ELF-1 (cell line): ENCODE results near the gene TGFB1.

Experiments used
- DNase-seq: peaks from one replicate; pipeline ENCODE4 v3.0.0-alpha.2; 2016; ENCODE audit warnings: low read depth, low spot score

The TGFB1 gene

GRCh38 chr19:41321600-41322270 is 32.0 kb downstream of the TGFB1 start:
- DNase-seq = peak; percentile 92

GRCh38 chr19:41321204-41321599 is 32.5 kb downstream of the TGFB1 start:
- no peak for DNase-seq

GRCh38 chr19:41320568-41320967 is 33.2 kb downstream of the TGFB1 start:
- DNase-seq = no peak

GRCh38 chr19:41320185-41320518 is 33.6 kb downstream of the TGFB1 start:
- DNase-seq = no peak

- peak; percentile 35 for DNase-seq
Measured at GRCh38 chr19:41319500-41320184, 34.1 kb downstream of the TGFB1 start.

GRCh38 chr19:41318696-41319499 is 34.8 kb downstream of the TGFB1 start:
- no peak for DNase-seq

GRCh38 chr19:41316306-41316920 is 37.3 kb downstream of the TGFB1 start:
- no peak for DNase-seq

- DNase-seq = no peak
Measured at GRCh38 chr19:41311613-41312012, 42.1 kb downstream of the TGFB1 start.

GRCh38 chr19:41311072-41311471 is 42.6 kb downstream of the TGFB1 start:
- no peak for DNase-seq

- DNase-seq = peak; percentile 91
Measured at GRCh38 chr19:41310033-41310831, 43.5 kb downstream of the TGFB1 start, which contains the start of gene CCDC97. Gene CCDC97, plus strand, starts transcription at chr19:41310172. Its CDS starts 139 bp downstream, at chr19:41310311.

GRCh38 chr19:41309180-41310032 is 44.3 kb downstream of the TGFB1 start:
- peak; percentile 37 for DNase-seq

- peak; percentile 94 for DNase-seq
Measured at GRCh38 chr19:41308450-41309179, 45.1 kb downstream of the TGFB1 start.

GRCh38 chr19:41307954-41308449 is 45.7 kb downstream of the TGFB1 start:
- no peak for DNase-seq

GRCh38 chr19:41307090-41307875 is 46.4 kb downstream of the TGFB1 start:
- no peak for DNase-seq

GRCh38 chr19:41305927-41306793 is 47.6 kb downstream of the TGFB1 start:
- no peak for DNase-seq

- DNase-seq = no peak
Measured at GRCh38 chr19:41304706-41305483, 48.8 kb downstream of the TGFB1 start.

- no peak for DNase-seq
Measured at GRCh38 chr19:41303954-41304353, 49.8 kb downstream of the TGFB1 start.
